ENCODE measurements around the gene SCG5.

The SCG5 gene

GRCh38 chr15:32717426-32718226 lies 76.1 kb downstream of the SCG5 start, which contains the start of gene GREM1:
Gene GREM1, plus strand, starts transcription at chr15:32718004. Its CDS starts 12,687 bp downstream, at chr15:32730691.
- no peaks in the 10 kb centered on the region for H3K36me3 ChIP-seq (ENCODE audit: insufficient read depth, low read length)
- peaks cover 4% of the 10 kb centered on the region for H3K4me1 ChIP-seq (ENCODE audit: insufficient read depth, low read length)
- no peaks in the 10 kb centered on the region for H3K9me3 ChIP-seq (ENCODE audit: low read length)
- no peak within 1 kb of the TSS for H3K9ac ChIP-seq (ENCODE audit: low read length)
- peaks cover 14 to 44% of the 10 kb centered on the region in 2 donors for H3K27me3 ChIP-seq (ENCODE audit: control insufficient read depth in 1 of 2, insufficient read depth in 2 of 2, low read length in 2 of 2)
- peak within 1 kb of the TSS; percentile 38 for H3K27ac ChIP-seq (ENCODE audit: low read depth, low read length)
- peak within 1 kb of the TSS; percentile 31 to 44 for H3K4me3 ChIP-seq (ENCODE audit: low read depth in 1 of 2, low read length in 2 of 2)

- peaks cover 4% of the 10 kb centered on the region for H3K4me1 ChIP-seq (ENCODE audit: insufficient read depth, low read length)
- no peak overlapping the region for H3K9ac ChIP-seq (ENCODE audit: low read length)
- peaks cover 14 to 44% of the 10 kb centered on the region in 2 donors for H3K27me3 ChIP-seq (ENCODE audit: control insufficient read depth in 1 of 2, insufficient read depth in 2 of 2, low read length in 2 of 2)
- H3K9me3 ChIP-seq (ENCODE audit: low read length), result no peaks in the 10 kb centered on the region
- peak overlapping the region; percentile 14 for H3K27ac ChIP-seq (ENCODE audit: low read depth, low read length)
- peak overlapping the region; percentile 31 to 44 for H3K4me3 ChIP-seq (ENCODE audit: low read depth in 1 of 2, low read length in 2 of 2)
- H3K36me3 ChIP-seq (ENCODE audit: insufficient read depth, low read length), result no peaks in the 10 kb centered on the region
These were observed 76.8 kb downstream of the SCG5 start for GRCh38 chr15:32718227-32718820.

- no peaks in the 10 kb centered on the region for H3K36me3 ChIP-seq (ENCODE audit: insufficient read depth, low read length)
- H3K9me3 ChIP-seq (ENCODE audit: low read length), result no peaks in the 10 kb centered on the region
- H3K4me1 ChIP-seq (ENCODE audit: insufficient read depth, low read length), result peaks cover 4% of the 10 kb centered on the region
- peak overlapping the region; percentile 31 to 44 for H3K4me3 ChIP-seq (ENCODE audit: low read depth in 1 of 2, low read length in 2 of 2)
- H3K27ac ChIP-seq (ENCODE audit: low read depth, low read length), result peak overlapping the region; percentile 14
- H3K27me3 ChIP-seq (ENCODE audit: control insufficient read depth in 1 of 2, insufficient read depth in 2 of 2, low read length in 2 of 2), result peaks cover 9 to 44% of the 10 kb centered on the region in 2 donors
- no peak overlapping the region for H3K9ac ChIP-seq (ENCODE audit: low read length)
These were observed 77.6 kb downstream of the SCG5 start for GRCh38 chr15:32718821-32719716.

- no peaks in the 10 kb centered on the region for H3K4me1 ChIP-seq (ENCODE audit: insufficient read depth, low read length)
- H3K9me3 ChIP-seq (ENCODE audit: low read length), result no peaks in the 10 kb centered on the region
- no peak overlapping the region for H3K9ac ChIP-seq (ENCODE audit: low read length)
- no peak overlapping the region for H3K27ac ChIP-seq (ENCODE audit: low read depth, low read length)
- no peaks in the 10 kb centered on the region for H3K36me3 ChIP-seq (ENCODE audit: insufficient read depth, low read length)
- H3K4me3 ChIP-seq (ENCODE audit: low read depth in 1 of 2, low read length in 2 of 2), result no peak overlapping the region
- peaks cover 8 to 29% of the 10 kb centered on the region in 2 donors for H3K27me3 ChIP-seq (ENCODE audit: control insufficient read depth in 1 of 2, insufficient read depth in 2 of 2, low read length in 2 of 2)
These were observed 80.1 kb downstream of the SCG5 start for GRCh38 chr15:32721596-32721995.

- Histone ChIP-seq H3K9me3 (ENCODE audit: low read length) (no peaks in the 10 kb centered on the region), H3K4me3 (ENCODE audit: low read depth in 1 of 2, low read length in 2 of 2) (no peak overlapping the region), H3K9ac (ENCODE audit: low read length) (no peak overlapping the region), H3K27ac (ENCODE audit: low read depth, low read length) (no peak overlapping the region), H3K36me3 (ENCODE audit: insufficient read depth, low read length) (no peaks in the 10 kb centered on the region), H3K4me1 (ENCODE audit: insufficient read depth, low read length) (no peaks in the 10 kb centered on the region), H3K27me3 (ENCODE audit: control insufficient read depth in 1 of 2, insufficient read depth in 2 of 2, low read length in 2 of 2) (peaks cover 3 to 27% of the 10 kb centered on the region in 2 donors)
These were observed 80.6 kb downstream of the SCG5 start for GRCh38 chr15:32722136-32722535.

GRCh38 chr15:32723171-32723948 lies 81.8 kb downstream of the SCG5 start:
- Histone ChIP-seq H3K36me3 (ENCODE audit: insufficient read depth, low read length) (no peaks in the 10 kb centered on the region), H3K9ac (ENCODE audit: low read length) (no peak overlapping the region), H3K9me3 (ENCODE audit: low read length) (no peaks in the 10 kb centered on the region), H3K4me3 (ENCODE audit: low read depth in 1 of 2, low read length in 2 of 2) (no peak overlapping the region), H3K4me1 (ENCODE audit: insufficient read depth, low read length) (no peaks in the 10 kb centered on the region), H3K27ac (ENCODE audit: low read depth, low read length) (no peak overlapping the region), H3K27me3 (ENCODE audit: control insufficient read depth in 1 of 2, insufficient read depth in 2 of 2, low read length in 2 of 2) (peaks cover 0 to 15% of the 10 kb centered on the region in 2 donors)

- Histone ChIP-seq H3K9ac (ENCODE audit: low read length) (no peak overlapping the region), H3K4me3 (ENCODE audit: low read depth in 1 of 2, low read length in 2 of 2) (no peak overlapping the region), H3K9me3 (ENCODE audit: low read length) (no peaks in the 10 kb centered on the region), H3K36me3 (ENCODE audit: insufficient read depth, low read length) (no peaks in the 10 kb centered on the region), H3K4me1 (ENCODE audit: insufficient read depth, low read length) (no peaks in the 10 kb centered on the region), H3K27me3 (ENCODE audit: control insufficient read depth in 1 of 2, insufficient read depth in 2 of 2, low read length in 2 of 2) (no peaks in the 10 kb centered on the region), H3K27ac (ENCODE audit: low read depth, low read length) (no peak overlapping the region)
These were observed 88.3 kb downstream of the SCG5 start for GRCh38 chr15:32729700-32730395.

GRCh38 chr15:32730677-32731654 lies 89.5 kb downstream of the SCG5 start:
- no peak overlapping the region for H3K4me3 ChIP-seq (ENCODE audit: low read depth in 1 of 2, low read length in 2 of 2)
- no peak overlapping the region for H3K9ac ChIP-seq (ENCODE audit: low read length)
- H3K27ac ChIP-seq (ENCODE audit: low read depth, low read length), result no peak overlapping the region

GRCh38 chr15:32732574-32733157 lies 91.2 kb downstream of the SCG5 start:
- no peak overlapping the region for H3K27ac ChIP-seq (ENCODE audit: low read depth, low read length)
- H3K4me1 ChIP-seq (ENCODE audit: insufficient read depth, low read length), result no peaks in the 10 kb centered on the region
- no peak overlapping the region for H3K9ac ChIP-seq (ENCODE audit: low read length)
- no peaks in the 10 kb centered on the region for H3K27me3 ChIP-seq (ENCODE audit: control insufficient read depth in 1 of 2, insufficient read depth in 2 of 2, low read length in 2 of 2)
- H3K4me3 ChIP-seq (ENCODE audit: low read depth in 1 of 2, low read length in 2 of 2), result no peak overlapping the region
- no peaks in the 10 kb centered on the region for H3K36me3 ChIP-seq (ENCODE audit: insufficient read depth, low read length)
- no peaks in the 10 kb centered on the region for H3K9me3 ChIP-seq (ENCODE audit: low read length)

More at GRCh38 chr15:32730677-32731654, 89.5 kb downstream of the SCG5 start:
- H3K27me3 ChIP-seq (ENCODE audit: control insufficient read depth in 1 of 2, insufficient read depth in 2 of 2, low read length in 2 of 2), result no peaks in the 10 kb centered on the region
- no peaks in the 10 kb centered on the region for H3K4me1 ChIP-seq (ENCODE audit: insufficient read depth, low read length)
- H3K36me3 ChIP-seq (ENCODE audit: insufficient read depth, low read length), result no peaks in the 10 kb centered on the region
- no peaks in the 10 kb centered on the region for H3K9me3 ChIP-seq (ENCODE audit: low read length)
